ENCODE results near the gene PJA1. TPM values are rescaled to one million over a fixed set of nuclear protein-coding genes. Genes with fewer than 3 reads are reported as not detected.

The PJA1 gene
- total RNA-seq, 1 donor from 2014 or later = 54.9 TPM

DNA sequence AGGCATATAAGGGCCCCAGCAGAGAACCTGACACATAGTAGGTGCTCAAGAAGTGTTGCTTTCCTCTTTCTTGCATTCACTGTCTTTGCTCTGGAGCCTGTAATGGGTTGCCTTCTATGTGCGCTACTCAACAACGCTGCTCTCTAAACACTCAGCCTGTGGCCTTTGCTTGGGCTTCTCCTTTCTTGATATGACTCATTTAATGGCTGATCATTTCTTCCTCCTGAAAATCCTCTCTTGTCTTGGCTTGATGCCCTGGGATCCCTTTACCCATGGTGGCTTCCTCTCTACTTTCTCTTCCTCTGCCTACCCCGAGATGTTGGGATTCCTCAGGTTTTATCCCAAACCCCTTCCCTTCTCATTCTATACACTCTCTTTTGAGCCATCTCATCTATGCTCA, 19.9 kb upstream of the PJA1 start:
- no peak overlapping the region for H3K4me3 Mint-ChIP-seq (ENCODE audit: unreplicated experiment)
- no peak overlapping the region for H3K27ac Mint-ChIP-seq (ENCODE audit: unreplicated experiment)
- DNase-seq = no peak
- peaks cover 4% of the 10 kb centered on the region for H3K27me3 Mint-ChIP-seq (ENCODE audit: unreplicated experiment)
- H3K36me3 Mint-ChIP-seq (ENCODE audit: unreplicated experiment) = no peaks in the 10 kb centered on the region
- no peaks in the 10 kb centered on the region for H3K9me3 Mint-ChIP-seq (ENCODE audit: unreplicated experiment)
- H3K4me1 Mint-ChIP-seq (ENCODE audit: low read depth, unreplicated experiment) = peaks cover 6% of the 10 kb centered on the region
- TF ChIP-seq, protein P1, sequence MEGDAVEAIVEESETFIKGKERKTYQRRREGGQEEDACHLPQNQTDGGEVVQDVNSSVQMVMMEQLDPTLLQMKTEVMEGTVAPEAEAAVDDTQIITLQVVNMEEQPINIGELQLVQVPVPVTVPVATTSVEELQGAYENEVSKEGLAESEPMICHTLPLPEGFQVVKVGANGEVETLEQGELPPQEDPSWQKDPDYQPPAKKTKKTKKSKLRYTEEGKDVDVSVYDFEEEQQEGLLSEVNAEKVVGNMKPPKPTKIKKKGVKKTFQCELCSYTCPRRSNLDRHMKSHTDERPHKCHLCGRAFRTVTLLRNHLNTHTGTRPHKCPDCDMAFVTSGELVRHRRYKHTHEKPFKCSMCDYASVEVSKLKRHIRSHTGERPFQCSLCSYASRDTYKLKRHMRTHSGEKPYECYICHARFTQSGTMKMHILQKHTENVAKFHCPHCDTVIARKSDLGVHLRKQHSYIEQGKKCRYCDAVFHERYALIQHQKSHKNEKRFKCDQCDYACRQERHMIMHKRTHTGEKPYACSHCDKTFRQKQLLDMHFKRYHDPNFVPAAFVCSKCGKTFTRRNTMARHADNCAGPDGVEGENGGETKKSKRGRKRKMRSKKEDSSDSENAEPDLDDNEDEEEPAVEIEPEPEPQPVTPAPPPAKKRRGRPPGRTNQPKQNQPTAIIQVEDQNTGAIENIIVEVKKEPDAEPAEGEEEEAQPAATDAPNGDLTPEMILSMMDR (IDR thresholded peaks at IDR 0.05; ENCODE audit: partially characterized antibody, unreplicated experiment) = no peak

DNA sequence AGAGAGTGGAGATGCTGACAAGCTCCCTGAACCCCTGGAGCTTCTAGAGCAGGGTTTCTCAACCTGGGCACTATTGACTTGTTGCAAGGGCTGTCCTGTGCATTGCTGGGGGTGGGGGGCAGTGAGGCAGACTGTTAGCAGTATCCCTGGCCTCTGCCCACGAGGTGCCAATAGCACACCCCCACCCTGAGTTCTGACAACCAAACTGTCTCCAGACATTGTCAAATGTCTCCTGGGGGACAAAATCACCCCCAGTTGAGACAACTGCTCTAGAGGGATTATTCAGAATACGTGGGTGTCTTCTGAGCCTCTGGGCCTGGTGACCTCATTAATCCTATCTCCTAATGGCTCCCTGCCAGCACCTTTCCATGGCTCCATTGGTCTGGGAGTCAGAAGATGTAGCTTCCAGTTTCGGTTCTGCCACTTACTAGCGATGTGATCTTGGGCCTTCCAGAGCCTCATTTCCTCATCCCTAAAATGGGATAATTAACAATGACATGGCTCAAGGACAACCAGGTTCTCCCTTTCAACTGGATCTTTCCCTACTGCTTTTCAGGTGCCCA, 17.6 kb upstream of the PJA1 start:
- no peak overlapping the region for H3K27ac Mint-ChIP-seq (ENCODE audit: unreplicated experiment)
- H3K4me1 Mint-ChIP-seq (ENCODE audit: low read depth, unreplicated experiment) = peaks cover 13% of the 10 kb centered on the region
- peaks cover 2% of the 10 kb centered on the region for H3K27me3 Mint-ChIP-seq (ENCODE audit: unreplicated experiment)
- DNase-seq = no peak
- no peaks in the 10 kb centered on the region for H3K36me3 Mint-ChIP-seq (ENCODE audit: unreplicated experiment)
- H3K9me3 Mint-ChIP-seq (ENCODE audit: unreplicated experiment) = no peaks in the 10 kb centered on the region
- TF ChIP-seq, protein P1 (IDR thresholded peaks at IDR 0.05; ENCODE audit: partially characterized antibody, unreplicated experiment) = no peak
- H3K4me3 Mint-ChIP-seq (ENCODE audit: unreplicated experiment) = no peak overlapping the region

DNA sequence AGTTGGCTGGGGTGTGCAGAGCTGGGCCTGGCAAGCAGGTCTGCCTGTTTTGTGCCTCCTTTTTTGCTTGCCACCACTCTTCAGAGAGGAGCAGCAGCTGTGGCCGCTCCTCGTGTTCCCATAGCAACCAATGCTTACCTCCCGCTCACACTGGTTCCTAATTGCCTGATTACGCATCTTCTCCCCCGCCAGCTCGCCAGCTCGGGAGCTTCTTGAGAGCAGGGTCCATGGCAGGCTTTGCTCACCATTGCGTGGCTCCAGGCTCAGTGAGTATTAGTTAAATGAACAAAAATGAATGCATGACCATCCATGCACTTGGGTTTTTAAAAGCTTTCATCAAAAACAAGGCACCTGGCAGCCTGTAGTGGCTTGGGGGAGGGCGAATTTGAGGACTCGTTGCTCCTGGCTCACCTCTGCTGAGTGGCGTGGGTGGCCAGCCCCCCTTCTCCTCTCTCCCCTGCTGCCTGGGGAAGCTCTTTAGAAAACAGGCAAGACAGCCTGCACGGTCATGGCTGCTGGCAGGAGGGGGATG, 14.2 kb upstream of the PJA1 start:
- H3K4me3 Mint-ChIP-seq (ENCODE audit: unreplicated experiment) = peak overlapping the region; percentile 71
- TF ChIP-seq, protein P1 (IDR thresholded peaks at IDR 0.05; ENCODE audit: partially characterized antibody, unreplicated experiment) = no peak
- no peaks in the 10 kb centered on the region for H3K9me3 Mint-ChIP-seq (ENCODE audit: unreplicated experiment)
- H3K4me1 Mint-ChIP-seq (ENCODE audit: low read depth, unreplicated experiment) = peaks cover 13% of the 10 kb centered on the region
- DNase-seq = peak; percentile 54
- H3K27ac Mint-ChIP-seq (ENCODE audit: unreplicated experiment) = peak overlapping the region; percentile 86
- H3K36me3 Mint-ChIP-seq (ENCODE audit: unreplicated experiment) = no peaks in the 10 kb centered on the region
- peaks cover 2% of the 10 kb centered on the region for H3K27me3 Mint-ChIP-seq (ENCODE audit: unreplicated experiment)

DNA sequence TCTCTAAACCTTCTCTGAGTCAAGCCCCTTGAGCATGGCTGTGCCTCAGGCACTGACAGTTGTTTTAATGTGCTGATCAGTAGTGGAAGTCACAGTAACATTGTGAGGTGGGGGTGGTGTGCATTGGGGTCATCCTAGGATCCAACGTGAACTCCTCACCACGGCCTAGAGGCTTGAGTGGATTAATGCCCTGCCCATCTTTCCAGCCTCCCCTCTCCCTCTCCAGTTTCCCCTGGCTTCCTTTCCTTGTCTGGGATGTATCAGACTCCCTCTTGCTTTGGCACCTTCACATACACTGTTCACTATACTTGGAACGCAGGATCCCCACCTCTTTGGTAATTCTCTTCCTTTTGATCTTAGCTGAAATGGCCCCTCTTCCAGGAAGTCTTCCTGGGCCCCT, 13.3 kb upstream of the PJA1 start:
- Mint-ChIP-seq H3K27ac (ENCODE audit: unreplicated experiment) (peak overlapping the region; percentile 59), H3K9me3 (ENCODE audit: unreplicated experiment) (no peaks in the 10 kb centered on the region), H3K4me1 (ENCODE audit: low read depth, unreplicated experiment) (peaks cover 14% of the 10 kb centered on the region), H3K36me3 (ENCODE audit: unreplicated experiment) (no peaks in the 10 kb centered on the region), H3K4me3 (ENCODE audit: unreplicated experiment) (peak overlapping the region; percentile 71), H3K27me3 (ENCODE audit: unreplicated experiment) (peaks cover 2% of the 10 kb centered on the region)
- TF ChIP-seq, protein P1 (IDR thresholded peaks at IDR 0.05; ENCODE audit: partially characterized antibody, unreplicated experiment) = no peak
- DNase-seq = no peak

DNA sequence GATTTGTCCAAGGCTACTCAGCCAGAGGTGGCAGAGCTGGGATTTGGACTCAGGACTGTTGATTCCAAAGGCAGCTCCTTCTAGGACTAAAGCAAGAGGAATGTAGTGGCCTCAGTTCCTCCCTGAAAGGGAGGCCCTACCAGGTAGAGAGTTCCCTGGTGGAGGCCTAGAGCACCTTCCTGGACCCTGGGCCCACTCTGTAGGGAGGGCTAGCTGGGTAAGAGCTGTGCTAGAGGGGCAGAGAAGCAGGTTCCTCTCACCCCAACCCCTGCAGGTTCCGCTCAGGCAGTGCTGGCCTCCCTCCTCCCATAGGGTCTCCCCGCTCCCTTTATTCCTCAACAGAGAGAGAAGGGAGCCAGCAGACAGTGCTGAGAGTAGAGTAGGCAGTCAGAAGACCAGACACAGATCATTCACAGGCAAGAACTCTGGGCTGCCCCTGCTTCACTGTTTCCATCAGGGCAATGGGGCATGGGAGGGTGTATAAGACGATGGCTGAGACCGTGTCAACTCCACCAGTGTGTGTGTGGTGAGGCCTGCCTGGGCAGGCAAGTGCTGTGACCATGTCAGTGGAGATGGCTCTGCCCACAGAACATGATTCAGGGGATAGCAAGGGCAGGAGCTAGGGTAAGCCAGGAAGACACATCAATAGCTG, 12.4 kb upstream of the PJA1 start:
- DNase-seq = no peak
- Mint-ChIP-seq H3K4me3 (ENCODE audit: unreplicated experiment) (no peak overlapping the region), H3K36me3 (ENCODE audit: unreplicated experiment) (no peaks in the 10 kb centered on the region), H3K27me3 (ENCODE audit: unreplicated experiment) (peaks cover 2% of the 10 kb centered on the region), H3K4me1 (ENCODE audit: low read depth, unreplicated experiment) (peaks cover 14% of the 10 kb centered on the region), H3K27ac (ENCODE audit: unreplicated experiment) (no peak overlapping the region), H3K9me3 (ENCODE audit: unreplicated experiment) (no peaks in the 10 kb centered on the region)
- TF ChIP-seq, protein P1 (IDR thresholded peaks at IDR 0.05; ENCODE audit: partially characterized antibody, unreplicated experiment) = no peak
